Vagina (tissue), 2 donors: ENCODE data around the gene SCGB1C1.

Experiments used
- POLR2AphosphoS5 ChIP-seq, 2 donors: sonication (generic); formaldehyde crosslinking; IDR thresholded peaks; one replicate each; pipeline ENCODE4 v1.9.0; 2017; ENCODE audit warnings: antibody characterized with exemption in 2 of 2, mild to moderate bottlenecking in 2 of 2, low read depth in 1 of 2; ENCODE audit not compliant: insufficient read depth in 1 of 2
- TF ChIP-seq, protein P1 (sequence below), 3 experiments: fragments of 450-650 bp in 2 of 3; fragments of 200-600 bp in 1 of 3; sonication (generic) in 1 of 3; IDR thresholded peaks; one replicate each; pipeline ENCODE4 v1.5.1; 2017 to 2019; ENCODE audit warnings: antibody characterized with exemption in 3 of 3, mild to moderate bottlenecking in 2 of 3, moderate library complexity in 2 of 3

DNA sequence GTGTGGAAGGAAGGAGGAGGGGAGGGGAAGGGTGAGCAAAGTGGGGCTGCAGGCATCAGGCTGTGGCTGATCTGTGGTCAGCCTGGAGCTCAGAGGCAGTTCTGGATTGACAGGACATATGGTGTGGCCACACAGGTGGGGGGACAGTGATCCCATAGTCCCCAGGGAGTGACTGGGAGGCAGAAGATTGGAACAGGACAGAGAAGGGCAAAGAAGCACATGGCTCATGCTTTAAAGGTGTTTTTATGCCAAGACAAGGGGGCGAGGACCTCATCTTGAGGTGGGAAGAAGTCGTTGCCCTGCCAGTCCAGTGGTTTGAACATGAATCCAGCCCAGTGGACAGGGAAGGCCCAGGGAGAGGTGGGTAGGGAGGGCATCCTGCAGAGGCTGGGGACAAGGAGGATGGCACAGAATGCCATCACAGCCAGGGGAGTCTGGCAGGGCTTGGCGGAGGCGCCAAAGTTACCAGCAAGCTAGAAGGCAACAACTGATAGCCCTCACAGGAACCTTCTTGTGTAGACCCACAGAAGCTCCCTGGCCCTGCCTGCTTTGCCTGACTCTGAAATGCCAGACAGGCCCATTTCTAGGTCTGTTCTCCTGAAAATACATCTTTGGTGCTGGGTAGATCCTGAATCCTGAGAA is 11.2 kb downstream of the SCGB1C1 start:
- TF ChIP-seq, protein P1, sequence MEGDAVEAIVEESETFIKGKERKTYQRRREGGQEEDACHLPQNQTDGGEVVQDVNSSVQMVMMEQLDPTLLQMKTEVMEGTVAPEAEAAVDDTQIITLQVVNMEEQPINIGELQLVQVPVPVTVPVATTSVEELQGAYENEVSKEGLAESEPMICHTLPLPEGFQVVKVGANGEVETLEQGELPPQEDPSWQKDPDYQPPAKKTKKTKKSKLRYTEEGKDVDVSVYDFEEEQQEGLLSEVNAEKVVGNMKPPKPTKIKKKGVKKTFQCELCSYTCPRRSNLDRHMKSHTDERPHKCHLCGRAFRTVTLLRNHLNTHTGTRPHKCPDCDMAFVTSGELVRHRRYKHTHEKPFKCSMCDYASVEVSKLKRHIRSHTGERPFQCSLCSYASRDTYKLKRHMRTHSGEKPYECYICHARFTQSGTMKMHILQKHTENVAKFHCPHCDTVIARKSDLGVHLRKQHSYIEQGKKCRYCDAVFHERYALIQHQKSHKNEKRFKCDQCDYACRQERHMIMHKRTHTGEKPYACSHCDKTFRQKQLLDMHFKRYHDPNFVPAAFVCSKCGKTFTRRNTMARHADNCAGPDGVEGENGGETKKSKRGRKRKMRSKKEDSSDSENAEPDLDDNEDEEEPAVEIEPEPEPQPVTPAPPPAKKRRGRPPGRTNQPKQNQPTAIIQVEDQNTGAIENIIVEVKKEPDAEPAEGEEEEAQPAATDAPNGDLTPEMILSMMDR (IDR thresholded peaks at IDR 0.05) = no peak
- no peak for TF ChIP-seq POLR2AphosphoS5 (IDR thresholded peaks at IDR 0.05; ENCODE audit: insufficient read depth in 1 of 2, low read depth in 1 of 2)
